ENCODE results near the gene RNU1-3.
"Not testable (repeated sequence)": the region's sequence is repeated elsewhere in the genome, so short reads cannot be mapped to it uniquely, and the experiment has no call there.

DNA sequence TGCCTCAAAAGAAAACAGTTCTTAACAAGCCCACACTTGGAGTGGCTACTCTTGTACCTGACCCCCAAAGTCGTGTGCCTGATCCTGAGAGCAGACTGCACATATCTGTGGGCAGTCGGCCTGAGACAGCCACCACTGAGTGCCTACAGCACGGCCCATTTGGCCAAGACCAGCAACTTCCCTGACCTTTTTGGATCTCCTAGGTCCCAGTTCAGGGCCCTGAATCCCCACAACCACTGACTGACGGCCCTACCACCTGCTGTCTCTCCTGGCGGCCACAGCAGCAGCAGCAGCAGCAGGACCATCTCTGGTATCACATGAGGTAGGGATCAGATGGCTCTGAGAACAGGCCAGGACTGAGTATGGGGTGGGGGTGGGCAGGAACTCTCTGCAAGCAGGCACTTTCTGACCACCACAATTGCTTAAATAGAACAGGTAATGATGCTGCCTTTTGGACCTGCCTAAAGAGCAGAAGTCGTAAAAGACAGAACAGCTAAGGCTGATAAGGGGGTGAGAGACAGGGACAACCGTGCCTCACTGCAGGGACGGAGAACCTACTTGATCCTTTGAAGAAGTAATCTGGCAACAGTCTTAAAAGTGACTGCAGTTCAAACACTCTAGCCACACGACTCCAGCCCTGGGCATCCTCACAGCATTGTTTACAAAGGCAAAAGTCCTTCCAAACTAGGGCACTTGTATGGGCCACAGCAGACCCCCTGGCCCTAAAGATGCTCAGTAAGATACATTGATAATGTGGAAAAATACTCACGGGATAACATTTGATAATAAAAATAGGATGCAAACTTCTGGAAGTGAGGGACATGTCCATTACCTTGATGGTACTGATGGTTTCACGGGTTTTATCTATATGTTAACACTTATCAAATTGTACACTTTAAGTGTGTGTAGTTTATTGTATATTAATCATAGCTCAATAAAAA is 27.4 kb downstream of the RNU1-3 start:
- not testable (repeated sequence) for TF ChIP-seq POLR2A (IDR thresholded peaks at IDR 0.05)
- TF ChIP-seq, protein P1, sequence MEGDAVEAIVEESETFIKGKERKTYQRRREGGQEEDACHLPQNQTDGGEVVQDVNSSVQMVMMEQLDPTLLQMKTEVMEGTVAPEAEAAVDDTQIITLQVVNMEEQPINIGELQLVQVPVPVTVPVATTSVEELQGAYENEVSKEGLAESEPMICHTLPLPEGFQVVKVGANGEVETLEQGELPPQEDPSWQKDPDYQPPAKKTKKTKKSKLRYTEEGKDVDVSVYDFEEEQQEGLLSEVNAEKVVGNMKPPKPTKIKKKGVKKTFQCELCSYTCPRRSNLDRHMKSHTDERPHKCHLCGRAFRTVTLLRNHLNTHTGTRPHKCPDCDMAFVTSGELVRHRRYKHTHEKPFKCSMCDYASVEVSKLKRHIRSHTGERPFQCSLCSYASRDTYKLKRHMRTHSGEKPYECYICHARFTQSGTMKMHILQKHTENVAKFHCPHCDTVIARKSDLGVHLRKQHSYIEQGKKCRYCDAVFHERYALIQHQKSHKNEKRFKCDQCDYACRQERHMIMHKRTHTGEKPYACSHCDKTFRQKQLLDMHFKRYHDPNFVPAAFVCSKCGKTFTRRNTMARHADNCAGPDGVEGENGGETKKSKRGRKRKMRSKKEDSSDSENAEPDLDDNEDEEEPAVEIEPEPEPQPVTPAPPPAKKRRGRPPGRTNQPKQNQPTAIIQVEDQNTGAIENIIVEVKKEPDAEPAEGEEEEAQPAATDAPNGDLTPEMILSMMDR (IDR thresholded peaks at IDR 0.05): not testable (repeated sequence)
